ENCODE data around the gene RPTOR.

GRCh38 chr17:80964859-80965580 is 420.4 kb downstream of the RPTOR start:
- TF ChIP-seq POLR2A (IDR thresholded peaks at IDR 0.05; ENCODE audit: low read length) (no peak), GATA1 (IDR thresholded peaks at IDR 0.05; ENCODE audit: low read depth, low read length) (no peak)

Measured in erythroblast (primary cell).